CD8-positive, alpha-beta memory T cell (primary cell): ENCODE results near the gene MFN2. TPM values are rescaled to one million over a fixed set of nuclear protein-coding genes. Genes with fewer than 3 reads are reported as not detected.
"Not testable (repeated sequence)": the region's sequence is repeated elsewhere in the genome, so short reads cannot be mapped to it uniquely, and the experiment has no call there.

Experiments used
- CTCF ChIA-PET: fragments of 350-600 bp; sonication (Branson Sonifier 250); formaldehyde crosslinking; loops from one replicate; lab custom pipeline; 2021; ENCODE audit warnings: antibody characterized with exemption; lab: Charles Lee
- POLR2A ChIA-PET: fragments of 350-600 bp; sonication (Branson Sonifier 250); formaldehyde crosslinking; loops from one replicate; lab custom pipeline; 2021; ENCODE audit warnings: antibody characterized with exemption; lab: Charles Lee
- DNase-seq, 5 donors: peaks; one replicate each; pipeline versions ENCODE4 v3.0.0 to v3.0.0-alpha.2; 2020 to 2022; ENCODE audit warnings: mixed read lengths in 1 of 5
- H3K27ac ChIP-seq: one replicate; pipeline ENCODE4 v1.7.0; 2013; ENCODE audit warnings: low read depth, mild to moderate bottlenecking, low read length, moderate library complexity
- H3K27me3 ChIP-seq: 2 replicates; pipeline ENCODE4 v1.7.0; 2013; ENCODE audit warnings: low read length, mild to moderate bottlenecking; ENCODE audit not compliant: insufficient read depth, poor library complexity, severe bottlenecking
- H3K36me3 ChIP-seq: 2 replicates; pipeline ENCODE4 v1.7.0; 2013; ENCODE audit warnings: mild to moderate bottlenecking, low read length, moderate library complexity; ENCODE audit not compliant: insufficient read depth
- H3K4me1 ChIP-seq: 2 replicates; pipeline ENCODE4 v1.7.0; 2013; ENCODE audit warnings: mild to moderate bottlenecking, low read length, moderate library complexity; ENCODE audit not compliant: insufficient read depth
- H3K4me3 ChIP-seq: 2 replicates; pipeline ENCODE4 v1.7.0; 2013; ENCODE audit warnings: mild to moderate bottlenecking, low read length
- H3K9me3 ChIP-seq: 2 replicates; pipeline ENCODE4 v1.7.0; 2013; ENCODE audit warnings: mild to moderate bottlenecking, low read length
- H3K27ac Mint-ChIP-seq, 8 donors: one replicate each; pipeline ENCODE4 v1.8.0; 2020 to 2021; ENCODE audit warnings: mixed read lengths in 8 of 8, mild to moderate bottlenecking in 6 of 8, inconsistent platforms in 3 of 8, moderate library complexity in 3 of 8
- H3K27me3 Mint-ChIP-seq, 2 donors: one replicate each; pipeline ENCODE4 v1.8.0; 2020 to 2021; ENCODE audit warnings: mixed read lengths in 2 of 2, mild to moderate bottlenecking in 1 of 2, moderate library complexity in 1 of 2
- H3K36me3 Mint-ChIP-seq, 3 donors: one replicate each; pipeline ENCODE4 v1.8.0; 2020 to 2021; ENCODE audit warnings: mixed read lengths in 3 of 3, inconsistent platforms in 1 of 3, mild to moderate bottlenecking in 1 of 3
- H3K4me1 Mint-ChIP-seq, 3 donors: one replicate each; pipeline ENCODE4 v1.8.0; 2020 to 2021; ENCODE audit warnings: mixed read lengths in 3 of 3, inconsistent platforms in 1 of 3, mild to moderate bottlenecking in 1 of 3
- H3K4me3 Mint-ChIP-seq, 7 donors: one replicate each; pipeline ENCODE4 v1.8.0; 2020 to 2021; ENCODE audit warnings: mixed read lengths in 7 of 7, mild to moderate bottlenecking in 6 of 7, moderate library complexity in 4 of 7, inconsistent platforms in 2 of 7
- H3K9me3 Mint-ChIP-seq, 5 donors: one replicate each; pipeline ENCODE4 v1.8.0; 2020 to 2022; ENCODE audit warnings: mixed read lengths in 5 of 5, mild to moderate bottlenecking in 3 of 5, moderate library complexity in 2 of 5, inconsistent platforms in 1 of 5
- polyA plus RNA-seq: library from polyadenylated mRNA; unstranded; fragments of 300-500 nt; fragmentation: Illumina TruSeq; gene quantifications from one replicate; pipeline ENCODE4 v1.2.3, GENCODE V29; 2021
- total RNA-seq, 2 experiments: library from RNA; stranded (reverse); gene quantifications; one replicate each; pipeline ENCODE4 v1.2.3, GENCODE V29; 2021

Gene MFN2
- total and polyA plus RNA-seq, 3 experiments from 2014 or later = 40.9 to 97.2 (median 97.1) TPM

GRCh38 chr1:12031039-12031980 is 51.1 kb downstream of the MFN2 start:
- H3K27ac ChIP-seq = no peak overlapping the region
- Mint-ChIP-seq H3K36me3 (peaks cover 8 to 58% (median 11%) of the 10 kb centered on the region in 3 donors), H3K27me3 (no peaks in the 10 kb centered on the region), H3K4me3 (no peak overlapping the region), H3K27ac (peak overlapping the region in 2 of 8 donors; percentile 79), H3K9me3 (no peaks in the 10 kb centered on the region), H3K4me1 (peaks cover 0 to 6% (median 0%) of the 10 kb centered on the region in 3 donors)
- no peak for DNase-seq
- no peaks in the 10 kb centered on the region for H3K36me3 ChIP-seq
- no peaks in the 10 kb centered on the region for H3K4me1 ChIP-seq
- H3K27me3 ChIP-seq = no peaks in the 10 kb centered on the region
- H3K9me3 ChIP-seq = no peaks in the 10 kb centered on the region
- POLR2A ChIA-PET = interaction anchor here (0.6 kb wide), 2 partner anchors 15 to 94 kb away, joined by 3 to 4 read pairs; no protein-coding TSS in a partner anchor
- no peak overlapping the region for H3K4me3 ChIP-seq
- CTCF ChIA-PET = interaction anchor here (0.7 to 1.8 kb wide), 3 partner anchors 20 to 193 kb away, joined by 3 to 5 read pairs (median 3); no protein-coding TSS in a partner anchor

GRCh38 chr1:12032161-12032621 is 51.9 kb downstream of the MFN2 start:
- no peaks in the 10 kb centered on the region for H3K9me3 ChIP-seq
- H3K4me1 ChIP-seq = no peaks in the 10 kb centered on the region
- ChIA-PET CTCF (interaction anchor here (0.7 to 1.8 kb wide), 2 partner anchors 124 to 194 kb away, joined by 3 to 5 read pairs; no protein-coding TSS in a partner anchor), POLR2A (interaction anchor here (0.6 kb wide), 2 partner anchors 14 to 95 kb away, joined by 3 to 4 read pairs; no protein-coding TSS in a partner anchor)
- Mint-ChIP-seq H3K4me1 (peaks cover 0 to 3% (median 0%) of the 10 kb centered on the region in 3 donors), H3K36me3 (peaks cover 7 to 49% (median 8%) of the 10 kb centered on the region in 3 donors), H3K27me3 (no peaks in the 10 kb centered on the region), H3K27ac (no peak overlapping the region), H3K4me3 (no peak overlapping the region), H3K9me3 (no peaks in the 10 kb centered on the region)
- DNase-seq = no peak
- no peak overlapping the region for H3K4me3 ChIP-seq
- no peak overlapping the region for H3K27ac ChIP-seq
- H3K36me3 ChIP-seq = no peaks in the 10 kb centered on the region
- H3K27me3 ChIP-seq = no peaks in the 10 kb centered on the region

GRCh38 chr1:12033441-12033840 is 53.2 kb downstream of the MFN2 start:
- peaks cover under 1 to 38% (median 1%) of the 10 kb centered on the region in 3 donors for H3K36me3 Mint-ChIP-seq
- H3K27ac ChIP-seq, H3K36me3 ChIP-seq, H3K27ac Mint-ChIP-seq, H3K27me3 Mint-ChIP-seq, H3K4me1 ChIP-seq, CTCF ChIA-PET, H3K4me3 ChIP-seq, DNase-seq, H3K4me3 Mint-ChIP-seq, H3K9me3 ChIP-seq, POLR2A ChIA-PET, H3K4me1 Mint-ChIP-seq, H3K9me3 Mint-ChIP-seq, H3K27me3 ChIP-seq: not testable (repeated sequence)

- Histone ChIP-seq H3K4me3 (no peak overlapping the region), H3K4me1 (no peaks in the 10 kb centered on the region), H3K36me3 (no peaks in the 10 kb centered on the region), H3K27ac (no peak overlapping the region), H3K9me3 (no peaks in the 10 kb centered on the region), H3K27me3 (no peaks in the 10 kb centered on the region)
- no peak overlapping the region for H3K27ac Mint-ChIP-seq
- H3K36me3 Mint-ChIP-seq = peaks cover 0 to 30% (median 0%) of the 10 kb centered on the region in 3 donors
- ChIA-PET CTCF (no interaction called here), POLR2A (no interaction called here)
- H3K9me3 Mint-ChIP-seq = no peaks in the 10 kb centered on the region
- peaks cover 0 to 1% of the 10 kb centered on the region in 2 donors for H3K27me3 Mint-ChIP-seq
- no peak overlapping the region for H3K4me3 Mint-ChIP-seq
- no peak for DNase-seq
- no peaks in the 10 kb centered on the region for H3K4me1 Mint-ChIP-seq
Observed at GRCh38 chr1:12034381-12034801, 54.1 kb downstream of the MFN2 start.

GRCh38 chr1:12035312-12035711 is 55.1 kb downstream of the MFN2 start:
- H3K4me1 Mint-ChIP-seq = peaks cover 0 to under 1% (median 0%) of the 10 kb centered on the region in 3 donors
- Histone ChIP-seq H3K4me3 (no peak overlapping the region), H3K9me3 (no peaks in the 10 kb centered on the region), H3K27ac (no peak overlapping the region), H3K36me3 (no peaks in the 10 kb centered on the region), H3K27me3 (no peaks in the 10 kb centered on the region), H3K4me1 (no peaks in the 10 kb centered on the region)
- peak overlapping the region in 1 of 8 donors; percentile 13 for H3K27ac Mint-ChIP-seq
- no peak for DNase-seq
- H3K36me3 Mint-ChIP-seq = peaks cover 0 to 22% (median 0%) of the 10 kb centered on the region in 3 donors
- H3K27me3 Mint-ChIP-seq = peaks cover 0 to 1% of the 10 kb centered on the region in 2 donors
- ChIA-PET POLR2A (interaction anchor here (0.7 kb wide), 1 partner anchor 16 kb away, joined by 5 read pairs; no protein-coding TSS in a partner anchor), CTCF (interaction anchor here (0.5 kb wide), 1 partner anchor 155 kb away, joined by 3 read pairs; no protein-coding TSS in a partner anchor)
- H3K9me3 Mint-ChIP-seq = no peaks in the 10 kb centered on the region
- no peak overlapping the region for H3K4me3 Mint-ChIP-seq

- ChIA-PET POLR2A (interaction anchor here (0.6 kb wide), 1 partner anchor 19 kb away, joined by 4 read pairs; the partner anchor contains the start of gene MIIP), CTCF (interaction anchor here (1.6 kb wide), 1 partner anchor 11 kb away, joined by 3 read pairs; no protein-coding TSS in a partner anchor)
- H3K9me3 ChIP-seq = no peaks in the 10 kb centered on the region
- Mint-ChIP-seq H3K27me3 (peaks cover 0 to 1% of the 10 kb centered on the region in 2 donors), H3K9me3 (no peaks in the 10 kb centered on the region), H3K4me1 (peaks cover 0 to 4% (median 3%) of the 10 kb centered on the region in 3 donors), H3K36me3 (peaks cover 0 to 2% (median 0%) of the 10 kb centered on the region in 3 donors), H3K27ac (no peak overlapping the region), H3K4me3 (no peak overlapping the region)
- H3K27ac ChIP-seq = no peak overlapping the region
- no peaks in the 10 kb centered on the region for H3K36me3 ChIP-seq
- H3K4me1 ChIP-seq = no peaks in the 10 kb centered on the region
- H3K27me3 ChIP-seq = no peaks in the 10 kb centered on the region
- H3K4me3 ChIP-seq = no peak overlapping the region
- no peak for DNase-seq
Observed at GRCh38 chr1:12037486-12038355, 57.5 kb downstream of the MFN2 start.

GRCh38 chr1:12038356-12039163 is 58.3 kb downstream of the MFN2 start:
- Histone ChIP-seq H3K36me3 (no peaks in the 10 kb centered on the region), H3K4me3 (no peak overlapping the region), H3K27me3 (no peaks in the 10 kb centered on the region), H3K4me1 (no peaks in the 10 kb centered on the region), H3K9me3 (no peaks in the 10 kb centered on the region), H3K27ac (no peak overlapping the region)
- H3K9me3 Mint-ChIP-seq = no peaks in the 10 kb centered on the region
- POLR2A ChIA-PET = interaction anchor here (0.6 kb wide), 1 partner anchor 20 kb away, joined by 4 read pairs; the partner anchor contains the start of gene MIIP
- H3K36me3 Mint-ChIP-seq = no peaks in the 10 kb centered on the region
- DNase-seq = no peak
- peaks cover 0 to 4% (median 3%) of the 10 kb centered on the region in 3 donors for H3K4me1 Mint-ChIP-seq
- CTCF ChIA-PET = interaction anchor here (1.6 kb wide), 1 partner anchor 12 kb away, joined by 3 read pairs; no protein-coding TSS in a partner anchor
- no peak overlapping the region for H3K4me3 Mint-ChIP-seq
- H3K27ac Mint-ChIP-seq = no peak overlapping the region
- H3K27me3 Mint-ChIP-seq = peaks cover 0 to 1% of the 10 kb centered on the region in 2 donors
